NCI-H69 (cell line): ENCODE measurements around the gene TREML1.
"Not testable (repeated sequence)": the region's sequence is repeated elsewhere in the genome, so short reads cannot be mapped to it uniquely, and the experiment has no call there.

ENCODE experiments used
- DNase-seq: peaks from one replicate; lab custom pipeline; 2025; lab: John Stamatoyannopoulos, UW

The TREML1 gene

DNA sequence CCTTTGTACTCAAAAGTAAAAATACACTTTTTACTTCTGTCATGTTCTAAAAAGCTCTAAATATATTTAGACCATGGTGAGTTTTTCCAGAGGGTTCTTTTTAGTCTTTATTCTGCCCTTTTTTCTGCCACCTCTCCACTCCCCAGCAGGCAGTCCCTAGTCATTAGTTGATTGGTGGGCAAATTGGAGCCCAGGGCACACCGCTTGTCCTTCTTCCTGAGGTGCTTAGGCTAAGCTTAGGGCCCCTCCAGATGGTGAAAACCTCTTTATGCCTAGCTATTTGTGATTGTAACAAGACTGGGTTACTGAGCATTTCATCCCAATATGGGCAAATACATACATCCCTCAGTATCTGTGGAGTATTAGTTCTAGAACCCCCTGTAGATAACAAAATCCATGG lies 6.2 kb downstream of the TREML1 start:
- DNase-seq: no peak

DNA sequence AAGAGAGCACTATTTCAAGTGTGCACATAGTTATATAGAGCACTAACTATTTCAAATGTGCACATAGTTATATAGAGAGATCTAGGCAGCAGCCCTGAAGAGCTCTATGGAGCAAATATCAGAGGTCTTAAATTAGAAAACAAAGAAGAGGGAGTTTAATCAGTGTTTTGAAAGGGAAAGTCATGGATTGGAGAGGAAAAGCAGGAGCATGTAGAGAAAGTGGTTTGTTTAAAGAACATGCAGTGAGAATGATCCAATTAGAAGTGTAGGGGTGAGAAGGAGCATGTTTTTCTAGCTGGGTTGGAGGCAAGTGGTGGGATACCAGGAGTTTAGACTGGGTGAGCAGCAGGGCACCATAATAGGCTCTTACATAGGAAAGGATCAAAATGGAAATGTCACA lies 17.2 kb downstream of the TREML1 start:
- DNase-seq: no peak

DNA sequence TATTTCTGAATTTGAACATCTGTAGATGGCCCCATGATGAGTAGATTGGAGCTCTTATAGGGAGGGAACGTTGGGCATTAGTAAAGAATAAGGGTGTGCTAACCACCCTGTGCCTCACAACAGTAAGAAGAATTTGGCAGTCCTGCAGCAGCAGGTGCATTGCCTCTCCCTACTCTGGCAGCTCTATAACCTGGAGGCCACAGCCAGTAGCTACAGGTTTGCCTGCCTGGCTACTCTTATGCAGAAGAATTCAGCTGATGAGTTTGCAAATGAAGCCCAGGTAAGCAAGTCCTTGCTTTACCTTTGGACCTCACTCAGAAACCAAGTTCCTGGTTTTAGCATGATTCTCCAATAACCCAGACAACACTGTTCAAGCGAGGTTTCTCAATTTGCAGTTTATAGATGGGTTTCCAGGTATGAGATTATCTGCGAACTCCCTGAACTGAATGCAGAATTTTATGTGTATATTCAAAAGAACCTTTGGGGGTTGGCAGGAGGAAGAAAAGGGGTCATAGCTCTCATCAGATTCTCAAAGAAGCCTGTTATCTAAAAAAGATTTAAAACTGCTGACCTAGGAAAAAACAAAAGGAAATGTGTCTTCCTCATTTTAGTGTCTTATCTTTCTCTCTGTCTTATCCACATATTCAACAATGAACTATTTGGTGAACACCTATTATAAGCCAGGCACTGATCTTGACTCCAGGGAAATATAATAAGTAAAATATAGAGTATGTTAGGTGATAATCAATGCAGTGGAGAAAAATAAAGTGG lies 18.9 kb downstream of the TREML1 start:
- no peak for DNase-seq

DNA sequence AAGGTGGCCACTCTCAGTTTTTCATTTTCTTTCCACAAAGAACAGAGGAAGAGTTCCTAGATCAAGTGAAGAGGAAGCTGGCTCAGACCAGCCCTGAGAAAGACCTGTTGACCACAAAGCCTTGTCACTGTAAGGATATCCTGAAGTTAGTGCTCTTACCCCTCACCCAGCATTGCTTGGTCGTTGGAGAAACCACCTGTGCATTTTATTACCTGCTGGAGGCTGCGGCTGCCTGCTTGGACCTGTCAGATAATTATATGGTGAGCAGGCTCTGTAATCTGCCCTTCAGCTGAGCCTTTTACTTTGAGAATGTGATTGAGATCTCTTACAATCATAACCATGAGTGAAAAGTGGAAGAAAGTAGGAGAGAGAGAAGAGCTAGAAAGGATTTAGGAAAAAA lies 21.9 kb downstream of the TREML1 start:
- peak; percentile 97 for DNase-seq

DNA sequence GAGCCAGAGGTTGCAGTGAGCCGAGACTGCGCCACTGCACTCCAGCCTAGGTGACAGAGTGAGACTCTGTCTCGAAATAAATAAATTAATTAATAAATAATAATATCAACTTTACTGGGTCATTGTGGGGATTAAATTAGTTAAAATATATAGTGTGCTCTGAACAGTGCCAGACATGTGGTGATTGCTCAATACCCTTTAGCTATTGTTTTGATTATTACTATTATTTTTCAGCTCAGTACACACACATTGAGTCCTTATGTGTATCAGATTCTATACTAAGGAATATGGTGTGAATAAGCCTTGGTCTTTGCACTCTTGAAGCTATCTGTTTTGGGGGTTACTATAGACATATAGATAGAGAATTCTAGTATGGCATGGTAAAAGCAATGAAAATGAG lies 28.9 kb downstream of the TREML1 start:
- no peak for DNase-seq

DNA sequence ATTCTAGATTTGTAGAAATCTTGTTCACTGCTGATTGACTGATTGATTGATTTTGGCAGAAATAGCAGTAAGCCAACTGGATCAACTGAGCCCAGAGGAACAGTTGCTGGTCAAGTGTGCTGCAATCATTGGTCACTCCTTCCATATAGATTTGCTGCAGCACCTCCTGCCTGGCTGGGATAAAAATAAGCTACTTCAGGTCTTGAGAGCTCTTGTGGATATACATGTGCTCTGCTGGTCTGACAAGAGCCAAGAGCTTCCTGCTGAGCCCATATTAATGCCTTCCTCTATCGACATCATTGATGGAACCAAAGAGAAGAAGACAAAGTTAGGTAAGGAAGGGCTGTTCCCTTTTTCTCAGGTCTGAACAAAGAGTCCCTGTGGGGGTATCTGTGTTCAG lies 31.2 kb downstream of the TREML1 start:
- no peak for DNase-seq

DNA sequence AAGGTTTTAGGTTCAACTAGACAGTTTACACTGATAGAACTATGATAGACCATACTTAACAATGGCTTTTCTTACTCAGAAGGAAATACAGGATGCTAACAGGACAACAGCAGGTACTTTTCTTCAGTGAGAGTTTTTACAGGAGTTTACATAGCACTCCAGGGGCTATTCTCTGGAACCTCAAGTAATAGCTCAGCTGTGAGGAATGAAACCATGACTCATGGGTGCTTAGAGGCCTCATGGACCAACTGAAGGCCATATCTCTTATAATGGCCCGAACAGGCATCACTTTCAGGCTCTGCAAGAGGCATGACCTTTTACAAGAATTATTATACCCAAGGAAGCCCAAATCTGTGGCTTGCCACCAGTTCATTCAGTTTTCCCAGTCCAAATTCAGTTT lies 31.8 kb downstream of the TREML1 start:
- DNase-seq: no peak

DNA sequence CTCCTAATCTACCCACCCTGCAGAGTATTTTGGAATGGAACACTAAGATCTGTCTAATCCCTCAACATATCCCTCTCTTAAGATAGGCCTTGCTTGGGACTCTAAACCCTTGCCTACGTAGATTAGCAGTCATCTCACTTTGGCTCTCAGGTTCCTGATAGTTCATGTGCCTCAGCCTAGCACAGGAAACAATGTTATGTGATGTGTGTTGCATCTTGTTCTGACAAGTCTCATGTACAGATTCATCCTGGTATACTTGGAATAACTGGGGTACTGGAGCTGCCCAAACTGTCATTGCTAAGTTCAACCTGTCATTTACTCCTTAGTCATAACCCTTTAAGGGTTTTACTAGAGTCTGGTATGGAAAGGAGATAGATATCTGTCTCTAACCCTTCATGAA lies 34.1 kb downstream of the TREML1 start:
- DNase-seq: no peak

DNA sequence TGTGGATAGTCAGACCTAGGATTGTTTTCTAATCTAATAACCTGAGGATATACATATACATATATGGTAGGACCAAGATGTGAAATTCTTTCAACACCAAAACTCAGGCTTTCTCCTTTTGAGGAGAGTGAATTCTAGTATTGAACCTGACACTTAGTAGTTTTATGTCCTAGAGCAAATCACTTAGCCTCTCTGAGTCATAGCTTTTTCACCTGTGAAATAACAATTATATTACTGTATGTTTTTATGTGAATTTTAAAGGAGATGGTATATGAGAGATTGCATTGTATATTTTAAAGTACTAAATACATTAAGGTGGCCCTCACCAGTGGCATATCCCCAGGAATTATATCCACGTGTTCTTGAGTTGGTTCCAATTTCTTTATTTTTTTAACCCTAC lies 34.6 kb downstream of the TREML1 start:
- no peak for DNase-seq

DNA sequence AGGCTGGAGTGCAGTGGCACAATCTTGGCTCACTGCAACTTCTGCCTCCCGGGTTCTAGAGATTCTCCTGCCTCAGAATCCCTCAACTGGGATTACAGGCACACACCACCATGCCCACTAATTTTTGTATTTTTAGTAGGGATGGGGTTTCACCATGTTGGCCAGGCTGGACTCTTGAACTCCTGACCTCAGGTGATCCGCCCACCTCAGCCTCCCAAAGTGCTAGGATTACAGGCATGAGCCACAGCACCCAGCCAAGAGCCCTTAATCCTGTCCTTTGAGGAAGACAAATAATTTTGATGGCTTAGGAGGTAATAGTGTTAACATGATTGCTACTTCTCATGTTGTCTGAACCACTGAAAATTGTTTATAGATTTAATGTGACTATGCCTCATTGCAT lies 39.1 kb downstream of the TREML1 start:
- not testable (repeated sequence) for DNase-seq

DNA sequence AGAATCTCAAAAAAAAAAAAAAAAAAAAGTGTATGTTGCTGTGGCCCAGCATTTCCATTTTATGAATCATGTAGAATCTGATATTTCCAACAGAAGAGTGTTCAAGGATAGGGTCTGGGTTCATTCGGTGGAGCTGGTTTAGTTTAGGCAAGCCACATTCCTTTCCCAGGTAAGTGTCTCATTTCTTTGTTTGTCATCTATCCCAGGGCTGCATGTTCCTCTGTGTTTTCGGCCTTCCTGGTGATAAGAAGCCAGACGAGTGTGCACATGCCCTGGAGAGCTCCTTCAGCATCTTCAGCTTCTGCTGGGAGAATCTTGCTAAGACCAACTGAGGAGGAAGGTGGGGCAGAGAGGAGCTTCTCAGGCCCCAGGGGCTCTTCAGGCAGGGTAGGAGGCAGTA lies 43.1 kb downstream of the TREML1 start:
- DNase-seq: no peak

DNA sequence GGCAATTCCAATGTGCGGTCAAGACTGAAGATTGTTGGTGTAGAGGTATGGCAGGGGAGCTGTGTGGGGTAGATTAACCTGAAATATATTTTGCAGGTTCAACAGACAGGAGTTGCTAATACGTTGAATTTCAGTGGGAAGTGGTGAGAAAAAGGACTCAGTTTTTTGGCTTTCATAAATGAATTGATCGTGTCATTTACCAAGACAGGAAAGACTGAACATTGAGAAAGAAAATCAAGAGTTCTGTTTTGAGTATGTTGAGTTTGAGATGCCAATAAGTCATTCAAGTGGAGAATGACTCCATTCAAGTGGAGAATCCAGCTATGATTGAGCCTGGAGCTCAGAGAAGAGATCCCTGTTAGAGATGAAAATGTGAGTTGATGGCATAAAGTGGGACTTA lies 50.3 kb downstream of the TREML1 start:
- DNase-seq: no peak

DNA sequence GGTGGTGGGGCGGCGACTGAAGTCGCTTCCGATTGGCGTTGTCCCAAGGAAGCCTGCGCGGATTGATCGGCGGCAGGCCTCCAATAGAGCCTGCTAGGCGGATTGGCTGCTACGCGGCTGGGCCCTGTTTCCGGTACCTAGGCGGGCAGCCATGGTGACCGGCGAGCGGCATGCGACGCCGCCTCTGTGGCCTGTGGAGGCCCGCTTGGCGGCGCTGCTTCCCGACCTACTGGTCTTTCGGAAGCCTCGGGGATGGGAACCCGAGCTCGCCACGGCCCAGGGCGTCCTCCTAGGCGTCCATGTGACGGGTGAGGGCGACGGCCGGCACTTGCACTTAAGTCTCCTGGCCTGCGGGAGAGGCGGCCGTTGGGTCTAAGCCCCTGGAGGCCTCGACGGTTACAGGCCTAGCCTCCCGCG lies 53.3 kb downstream of the TREML1 start:
- no peak for DNase-seq
